ENCODE data around the gene CCDC70. TPM values are rescaled to one million over a fixed set of nuclear protein-coding genes. Genes with fewer than 3 reads are reported as not detected.

CCDC70 gene
- total and polyA plus RNA-seq, 2 experiments from 2014 or later = not detected

DNA sequence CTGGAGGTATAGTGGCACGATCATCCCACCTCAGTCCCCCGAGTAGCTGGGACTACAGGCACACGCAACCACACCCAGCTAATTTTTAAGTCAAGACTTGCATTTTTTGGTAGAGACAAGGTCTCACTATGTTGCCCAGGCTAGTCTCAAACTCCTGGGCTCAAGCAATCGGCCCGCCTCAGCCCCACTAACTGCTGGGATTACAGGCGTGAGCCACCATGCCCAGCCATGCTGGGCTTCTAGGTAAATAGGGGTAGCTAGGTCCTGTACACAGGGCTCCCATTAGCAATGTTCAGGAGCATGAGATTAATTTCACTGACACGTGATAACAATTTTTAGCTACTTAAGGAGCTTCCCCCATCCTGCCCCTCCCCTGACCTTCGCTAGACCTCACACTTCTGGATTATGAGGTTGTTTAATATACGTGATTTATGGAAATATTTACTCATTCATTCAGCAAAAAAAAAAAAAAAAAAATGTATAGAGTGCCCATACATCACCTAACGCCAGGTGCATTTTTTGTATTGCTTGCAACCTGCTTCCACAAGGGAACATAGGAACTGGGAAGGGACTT, 36.0 kb upstream of the CCDC70 start:
- no peaks in the 10 kb centered on the region for H3K9me3 ChIP-seq (ENCODE audit: low read depth)
- no peaks in the 10 kb centered on the region for H3K27me3 ChIP-seq
- peaks cover 6% of the 10 kb centered on the region for H3K4me1 ChIP-seq (ENCODE audit: low read depth)
- no peaks in the 10 kb centered on the region for H3K36me3 ChIP-seq
- H3K4me3 ChIP-seq = no peak overlapping the region
- TF ChIP-seq CTCF (IDR thresholded peaks at IDR 0.05; ENCODE audit: low read depth, low read length) = no peak
- H3K27ac ChIP-seq = no peak overlapping the region
- DNase-seq (ENCODE audit: low read depth in 1 of 2, low spot score in 1 of 2) = no peak

- TF ChIP-seq CTCF (IDR thresholded peaks at IDR 0.05; ENCODE audit: low read depth, low read length) = no peak
- no peaks in the 10 kb centered on the region for H3K9me3 ChIP-seq (ENCODE audit: low read depth)
- H3K36me3 ChIP-seq = no peaks in the 10 kb centered on the region
- H3K27me3 ChIP-seq = no peaks in the 10 kb centered on the region
- H3K27ac ChIP-seq = no peak overlapping the region
- DNase-seq (ENCODE audit: low read depth in 1 of 2, low spot score in 1 of 2) = peak in 1 of 2 donors; percentile 58
- H3K4me3 ChIP-seq = no peak overlapping the region
- H3K4me1 ChIP-seq (ENCODE audit: low read depth) = peaks cover 6% of the 10 kb centered on the region
Measured at GRCh38 chr13:51826606-51827005, 35.2 kb upstream of the CCDC70 start.

DNA sequence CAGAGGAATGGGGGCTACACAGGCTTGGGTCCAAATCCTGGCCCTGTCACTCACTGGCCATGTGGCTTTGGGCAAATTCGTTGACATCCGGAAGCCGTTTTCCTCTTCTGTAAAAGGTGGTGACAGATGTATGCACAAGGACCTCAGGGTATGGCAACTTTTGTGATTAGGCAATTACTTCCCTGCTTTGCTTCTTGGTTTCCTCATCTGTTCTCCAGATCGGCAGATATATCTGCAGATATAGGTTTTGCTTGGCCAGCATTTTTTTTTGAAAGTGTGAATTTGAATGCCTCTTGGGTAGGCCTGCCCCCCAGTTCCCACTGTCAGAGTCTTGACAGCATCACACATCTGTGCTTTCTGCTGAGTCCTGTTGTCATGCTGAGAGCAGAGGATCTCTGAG, 34.5 kb upstream of the CCDC70 start:
- no peak overlapping the region for H3K27ac ChIP-seq
- no peaks in the 10 kb centered on the region for H3K36me3 ChIP-seq
- no peak overlapping the region for H3K4me3 ChIP-seq
- H3K4me1 ChIP-seq (ENCODE audit: low read depth) = peaks cover 6% of the 10 kb centered on the region
- TF ChIP-seq CTCF (IDR thresholded peaks at IDR 0.05; ENCODE audit: low read depth, low read length) = no peak
- H3K9me3 ChIP-seq (ENCODE audit: low read depth) = no peaks in the 10 kb centered on the region
- DNase-seq (ENCODE audit: low read depth in 1 of 2, low spot score in 1 of 2) = no peak
- H3K27me3 ChIP-seq = no peaks in the 10 kb centered on the region

DNA sequence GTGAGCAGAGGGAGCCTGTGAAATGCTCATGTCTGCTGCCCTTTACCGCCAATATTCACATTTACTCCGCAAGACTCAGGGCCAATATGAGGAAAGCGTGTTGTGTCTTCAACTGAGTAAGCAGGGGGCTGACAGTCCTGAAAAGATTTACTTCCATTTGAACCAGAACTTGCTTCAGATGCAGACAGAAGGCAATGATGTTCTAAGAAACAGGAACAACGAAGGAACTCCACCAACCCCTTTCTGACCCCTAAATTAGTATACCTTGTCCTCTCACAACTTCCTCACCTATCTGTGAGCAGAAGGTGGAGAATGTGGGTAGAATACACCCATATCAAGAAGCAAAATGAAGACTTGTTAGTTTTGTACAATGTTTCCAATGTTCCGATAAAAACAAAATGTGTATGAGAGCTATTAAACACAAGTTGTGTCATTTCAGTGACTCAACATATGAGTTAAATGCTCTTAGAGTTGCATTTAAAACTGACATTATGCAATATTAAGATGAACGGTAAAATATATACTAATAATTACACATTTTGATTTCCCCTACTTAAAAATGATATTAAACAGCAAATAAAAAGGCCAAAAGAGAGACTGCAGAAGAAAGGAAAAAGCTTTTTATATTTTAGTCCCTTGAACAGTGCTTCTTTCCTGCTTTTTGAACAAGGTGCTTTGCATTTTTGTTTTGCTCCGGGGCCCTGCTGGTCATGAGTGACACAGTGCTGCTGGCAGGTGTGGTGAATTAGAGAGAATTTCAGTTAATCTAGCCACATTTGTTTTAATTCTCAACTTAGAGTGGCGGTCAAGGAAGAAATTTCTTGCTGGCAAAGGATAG, 32.8 kb upstream of the CCDC70 start:
- Histone ChIP-seq H3K27ac (no peak overlapping the region), H3K4me1 (ENCODE audit: low read depth) (peaks cover 6% of the 10 kb centered on the region), H3K27me3 (no peaks in the 10 kb centered on the region), H3K9me3 (ENCODE audit: low read depth) (no peaks in the 10 kb centered on the region), H3K4me3 (no peak overlapping the region), H3K36me3 (no peaks in the 10 kb centered on the region)
- DNase-seq (ENCODE audit: low read depth in 1 of 2, low spot score in 1 of 2) = no peak
- no peak for TF ChIP-seq CTCF (IDR thresholded peaks at IDR 0.05; ENCODE audit: low read depth, low read length)

GRCh38 chr13:51829568-51829899, 32.2 kb upstream of the CCDC70 start:
- no peaks in the 10 kb centered on the region for H3K27me3 ChIP-seq

More at GRCh38 chr13:51829568-51829899, 32.2 kb upstream of the CCDC70 start:
- Histone ChIP-seq H3K4me3 (no peak overlapping the region), H3K36me3 (no peaks in the 10 kb centered on the region), H3K9me3 (ENCODE audit: low read depth) (no peaks in the 10 kb centered on the region), H3K27ac (no peak overlapping the region), H3K4me1 (ENCODE audit: low read depth) (peaks cover 6% of the 10 kb centered on the region)
- TF ChIP-seq CTCF (IDR thresholded peaks at IDR 0.05; ENCODE audit: low read depth, low read length) = no peak
- DNase-seq (ENCODE audit: low read depth in 1 of 2, low spot score in 1 of 2) = no peak

Data from cardiac muscle cell (in vitro differentiated cells and primary cell).